ENCODE results near the gene MYO3B. TPM values are rescaled to one million over a fixed set of nuclear protein-coding genes. Genes with fewer than 3 reads are reported as not detected.

Gene MYO3B
- total and polyA plus RNA-seq, 2 donors (not counting 1 experiment from before 2014, with no cell fraction given): not detected

GRCh38 chr2:170391018-170391417 lies 213.1 kb downstream of the MYO3B start:
- CTCF ChIA-PET: interaction anchor here (1.3 to 1.4 kb wide), 2 partner anchors 14 to 18 kb away, joined by 3 to 4 read pairs; no protein-coding TSS in a partner anchor
- Mint-ChIP-seq H3K27ac (no peak overlapping the region), H3K4me1 (no peaks in the 10 kb centered on the region), H3K27me3 (peaks cover 38% of the 10 kb centered on the region), H3K4me3 (no peak overlapping the region), H3K9me3 (ENCODE audit: insufficient read depth) (no peaks in the 10 kb centered on the region)
- intact Hi-C loops (cut with micrococcal nuclease): no loop called here
- no peaks in the 10 kb centered on the region for H3K79me2 ChIP-seq (ENCODE audit: control insufficient read depth, insufficient read depth, low read length)
- DNase-seq (no peak), ATAC-seq (ENCODE audit: low read depth) (no peak)
- H3K27ac ChIP-seq (ENCODE audit: low read length in 2 of 2): no peak overlapping the region
- no peaks in the 10 kb centered on the region for H4K20me1 ChIP-seq (ENCODE audit: control insufficient read depth, insufficient read depth, low read length, poor library complexity, severe bottlenecking)
- H3K4me2 ChIP-seq (replicated peaks; ENCODE audit: low read depth, low read length, poor library complexity, severe bottlenecking): no peak overlapping the region
- no peak overlapping the region for H3K9ac ChIP-seq (ENCODE audit: low read length)
- H3K4me1 ChIP-seq (ENCODE audit: control insufficient read depth in 2 of 2, insufficient read depth in 2 of 2, low read length in 2 of 2): no peaks in the 10 kb centered on the region
- TF ChIP-seq, protein P1, sequence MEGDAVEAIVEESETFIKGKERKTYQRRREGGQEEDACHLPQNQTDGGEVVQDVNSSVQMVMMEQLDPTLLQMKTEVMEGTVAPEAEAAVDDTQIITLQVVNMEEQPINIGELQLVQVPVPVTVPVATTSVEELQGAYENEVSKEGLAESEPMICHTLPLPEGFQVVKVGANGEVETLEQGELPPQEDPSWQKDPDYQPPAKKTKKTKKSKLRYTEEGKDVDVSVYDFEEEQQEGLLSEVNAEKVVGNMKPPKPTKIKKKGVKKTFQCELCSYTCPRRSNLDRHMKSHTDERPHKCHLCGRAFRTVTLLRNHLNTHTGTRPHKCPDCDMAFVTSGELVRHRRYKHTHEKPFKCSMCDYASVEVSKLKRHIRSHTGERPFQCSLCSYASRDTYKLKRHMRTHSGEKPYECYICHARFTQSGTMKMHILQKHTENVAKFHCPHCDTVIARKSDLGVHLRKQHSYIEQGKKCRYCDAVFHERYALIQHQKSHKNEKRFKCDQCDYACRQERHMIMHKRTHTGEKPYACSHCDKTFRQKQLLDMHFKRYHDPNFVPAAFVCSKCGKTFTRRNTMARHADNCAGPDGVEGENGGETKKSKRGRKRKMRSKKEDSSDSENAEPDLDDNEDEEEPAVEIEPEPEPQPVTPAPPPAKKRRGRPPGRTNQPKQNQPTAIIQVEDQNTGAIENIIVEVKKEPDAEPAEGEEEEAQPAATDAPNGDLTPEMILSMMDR (IDR thresholded peaks at IDR 0.05): no peak
- TF ChIP-seq EZH2 (IDR thresholded peaks at IDR 0.05; ENCODE audit: borderline replicate concordance, insufficient read depth, low read depth, low read length, poor library complexity, severe bottlenecking): no peak
- H3K9me3 ChIP-seq (ENCODE audit: control extremely low read depth in 1 of 3, control insufficient read depth in 2 of 3, insufficient read depth in 1 of 3, low read length in 2 of 3): no peaks in the 10 kb centered on the region
- no peak overlapping the region for H3K4me3 ChIP-seq (ENCODE audit: control extremely low read depth in 1 of 5, extremely low read depth in 1 of 5, insufficient read depth in 1 of 5, low read depth in 2 of 5, low read length in 4 of 5)
- H3K27me3 ChIP-seq (replicated peaks in 1 of 4; ENCODE audit: control extremely low read depth in 1 of 4, control insufficient read depth in 3 of 4, insufficient read depth in 4 of 4, low read length in 3 of 4): peaks cover 0 to 7% (median 2%) of the 10 kb centered on the region in 4 experiments
- POLR2A ChIA-PET: no interaction called here
- no peaks in the 10 kb centered on the region for H3K36me3 ChIP-seq (replicated peaks in 1 of 2; ENCODE audit: control extremely low read depth in 1 of 2, control insufficient read depth in 1 of 2, extremely low read depth in 1 of 2, insufficient read depth in 2 of 2, low read length in 1 of 2)
- H2AFZ ChIP-seq (ENCODE audit: insufficient read depth, low read depth, low read length, poor library complexity, severe bottlenecking): no peak overlapping the region
- no CpG with 5 or more reads among the region's 2 CpGs for WGBS (ENCODE audit: insufficient coverage)

GRCh38 chr2:170391697-170392096 lies 213.8 kb downstream of the MYO3B start:
- H3K4me2 ChIP-seq (replicated peaks; ENCODE audit: low read depth, low read length, poor library complexity, severe bottlenecking): no peak overlapping the region

More at GRCh38 chr2:170391697-170392096, 213.8 kb downstream of the MYO3B start:
- H3K36me3 ChIP-seq (replicated peaks in 1 of 2; ENCODE audit: control extremely low read depth in 1 of 2, control insufficient read depth in 1 of 2, extremely low read depth in 1 of 2, insufficient read depth in 2 of 2, low read length in 1 of 2): no peaks in the 10 kb centered on the region
- H3K27me3 ChIP-seq (replicated peaks in 1 of 4; ENCODE audit: control extremely low read depth in 1 of 4, control insufficient read depth in 3 of 4, insufficient read depth in 4 of 4, low read length in 3 of 4): peaks cover 0 to 7% (median 2%) of the 10 kb centered on the region in 4 experiments
- no peaks in the 10 kb centered on the region for H3K9me3 ChIP-seq (ENCODE audit: control extremely low read depth in 1 of 3, control insufficient read depth in 2 of 3, insufficient read depth in 1 of 3, low read length in 2 of 3)
- DNase-seq (no peak), ATAC-seq (ENCODE audit: low read depth) (no peak)
- no peak overlapping the region for H3K4me3 ChIP-seq (ENCODE audit: control extremely low read depth in 1 of 5, extremely low read depth in 1 of 5, insufficient read depth in 1 of 5, low read depth in 2 of 5, low read length in 4 of 5)
- Mint-ChIP-seq H3K4me3 (no peak overlapping the region), H3K4me1 (no peaks in the 10 kb centered on the region), H3K27me3 (peaks cover 40% of the 10 kb centered on the region), H3K27ac (no peak overlapping the region), H3K9me3 (ENCODE audit: insufficient read depth) (no peaks in the 10 kb centered on the region)
- ChIA-PET POLR2A (no interaction called here), CTCF (interaction anchor here (1.3 to 1.4 kb wide), 2 partner anchors 15 to 17 kb away, joined by 3 to 4 read pairs; no protein-coding TSS in a partner anchor)
- WGBS (ENCODE audit: insufficient coverage): 96% methylated on average over 5 of the region's 5 CpGs
- TF ChIP-seq, protein P1 (IDR thresholded peaks at IDR 0.05): no peak
- no peak for TF ChIP-seq EZH2 (IDR thresholded peaks at IDR 0.05; ENCODE audit: borderline replicate concordance, insufficient read depth, low read depth, low read length, poor library complexity, severe bottlenecking)
- H4K20me1 ChIP-seq (ENCODE audit: control insufficient read depth, insufficient read depth, low read length, poor library complexity, severe bottlenecking): no peaks in the 10 kb centered on the region
- no peaks in the 10 kb centered on the region for H3K4me1 ChIP-seq (ENCODE audit: control insufficient read depth in 2 of 2, insufficient read depth in 2 of 2, low read length in 2 of 2)
- intact Hi-C loops (cut with micrococcal nuclease): no loop called here
- H2AFZ ChIP-seq (ENCODE audit: insufficient read depth, low read depth, low read length, poor library complexity, severe bottlenecking): no peak overlapping the region
- H3K79me2 ChIP-seq (ENCODE audit: control insufficient read depth, insufficient read depth, low read length): no peaks in the 10 kb centered on the region
- no peak overlapping the region for H3K9ac ChIP-seq (ENCODE audit: low read length)
- H3K27ac ChIP-seq (ENCODE audit: low read length in 2 of 2): no peak overlapping the region

Data from B cell (primary cell).